HepG2 (cell line): ENCODE results near the gene FGA. TPM values are rescaled to one million over a fixed set of nuclear protein-coding genes. Genes with fewer than 3 reads are reported as not detected.
A peak's percentile ranks its signal among the peaks of the same experiment; 100 is the strongest.

Source experiments
- CEBPZ ChIP-seq: IDR thresholded peaks from 2 replicates; pipeline ENCODE4 v1.6.1; 2012; ENCODE audit warnings: low read length, improper control_type of control experiment
- DDIT3 ChIP-seq: sonication (generic); formaldehyde crosslinking; IDR thresholded peaks from 2 replicates; pipeline ENCODE4 v1.4.0; 2020; ENCODE audit warnings: mild to moderate bottlenecking, missing genetic modification reagents
- FOXP1 ChIP-seq, 2 experiments: fragments of 450-650 bp in 1 of 2; IDR thresholded peaks; 2 replicates each; pipeline ENCODE4 v1.6.1; 2017 to 2018; ENCODE audit warnings: antibody characterized with exemption in 1 of 2
- HINFP ChIP-seq: sonication (generic); formaldehyde crosslinking; IDR thresholded peaks from 2 replicates; pipeline ENCODE4 v1.4.0; 2020; ENCODE audit warnings: low read depth, mild to moderate bottlenecking, missing genetic modification reagents
- NFIC ChIP-seq: IDR thresholded peaks from 2 replicates; pipeline ENCODE4 v1.6.1; 2012; ENCODE audit warnings: mild to moderate bottlenecking, low read length, inconsistent platforms
- POLR2A ChIP-seq, 2 experiments: IDR thresholded peaks; 2 replicates each; pipeline ENCODE4 v1.6.1; 2011; ENCODE audit warnings: low read depth in 2 of 2, low read length in 2 of 2, mild to moderate bottlenecking in 1 of 2, moderate library complexity in 1 of 2; ENCODE audit not compliant: insufficient read depth in 1 of 2
- REL ChIP-seq: sonication (generic); formaldehyde crosslinking; conservative IDR thresholded peaks from 2 replicates; pipeline ENCODE4 v1.8.0; 2022; ENCODE audit warnings: mild to moderate bottlenecking, missing genetic modification reagents, moderate library complexity
- SRSF1 ChIP-seq: fragments of 200-400 bp; formaldehyde crosslinking; optimal IDR thresholded peaks from 2 replicates; pipeline ENCODE3; 2017; ENCODE audit warnings: mild to moderate bottlenecking, low read depth, low read length, moderate library complexity
- TCF7L2 ChIP-seq: IDR thresholded peaks from 2 replicates; pipeline ENCODE4 v1.6.1; 2011; ENCODE audit warnings: mild to moderate bottlenecking, low read depth, low read length, moderate library complexity
- TSC22D2 ChIP-seq: sonication (generic); formaldehyde crosslinking; IDR thresholded peaks from 2 replicates; pipeline ENCODE4 v1.5.1; 2020; ENCODE audit warnings: missing genetic modification reagents, mild to moderate bottlenecking, borderline replicate concordance
- ZBTB26 ChIP-seq: IDR thresholded peaks from 2 replicates; pipeline ENCODE4 v1.6.1; 2016; ENCODE audit warnings: missing compliant biosample characterization, missing genetic modification reagents, borderline replicate concordance
- ZBTB3 ChIP-seq: sonication (generic); formaldehyde crosslinking; IDR thresholded peaks from 2 replicates; pipeline ENCODE4 v1.4.0; 2020; ENCODE audit warnings: low read depth, mild to moderate bottlenecking, moderate library complexity, missing genetic modification reagents, borderline replicate concordance
- ZMYM4 ChIP-seq: sonication (generic); formaldehyde crosslinking; IDR thresholded peaks from 2 replicates; pipeline ENCODE4 v1.8.1; 2023; ENCODE audit warnings: mild to moderate bottlenecking, missing genetic modification reagents
- ZNF275 ChIP-seq: sonication (generic); formaldehyde crosslinking; IDR thresholded peaks from 2 replicates; pipeline ENCODE4 v1.8.0; 2022; ENCODE audit warnings: missing genetic modification reagents, mild to moderate bottlenecking, inconsistent platforms, borderline replicate concordance
- ZNF331 ChIP-seq: sonication (generic); formaldehyde crosslinking; IDR thresholded peaks from 2 replicates; pipeline ENCODE4 v1.4.0; 2020; ENCODE audit warnings: missing genetic modification reagents
- ZNF546 ChIP-seq: sonication (generic); formaldehyde crosslinking; conservative IDR thresholded peaks from 2 replicates; pipeline ENCODE4 v1.8.1; 2023; ENCODE audit warnings: mild to moderate bottlenecking, missing genetic modification reagents
- ZNF564 ChIP-seq: sonication (generic); formaldehyde crosslinking; IDR thresholded peaks from 2 replicates; pipeline ENCODE4 v1.8.1; 2023; ENCODE audit warnings: mild to moderate bottlenecking, missing genetic modification reagents
- ZNF569 ChIP-seq: sonication (generic); formaldehyde crosslinking; IDR thresholded peaks from 2 replicates; pipeline ENCODE4 v1.5.0; 2020; ENCODE audit warnings: mild to moderate bottlenecking, missing genetic modification reagents, moderate library complexity, borderline replicate concordance
- ZNF775 ChIP-seq: sonication (generic); formaldehyde crosslinking; IDR thresholded peaks from 2 replicates; pipeline ENCODE4 v1.4.0; 2020; ENCODE audit warnings: missing genetic modification reagents, mild to moderate bottlenecking, moderate library complexity, borderline replicate concordance
- ZNF781 ChIP-seq: sonication (generic); formaldehyde crosslinking; IDR thresholded peaks from 2 replicates; pipeline ENCODE4 v1.5.1; 2020; ENCODE audit warnings: borderline replicate concordance, mild to moderate bottlenecking, missing genetic modification reagents; ENCODE audit errors: not compliant biosample characterization
- ZNF841 ChIP-seq: sonication (generic); formaldehyde crosslinking; IDR thresholded peaks from 2 replicates; pipeline ENCODE4 v1.8.1; 2023; ENCODE audit warnings: missing genetic modification reagents, borderline replicate concordance
- ZSCAN21 ChIP-seq: sonication (generic); formaldehyde crosslinking; IDR thresholded peaks from 2 replicates; pipeline ENCODE4 v1.8.0; 2022; ENCODE audit warnings: mild to moderate bottlenecking, missing genetic modification reagents, moderate library complexity, borderline replicate concordance
- polyA plus RNA-seq, 8 experiments: library from polyadenylated mRNA; depleted of rRNA in 3 of 8; stranded (reverse) in 7 of 8; unstranded in 1 of 8; fragments of >200 nt; fragmentation: Illumina TruSeq in 4 of 8; extraction: Trizol in 4 of 8; gene quantifications; 2 replicates each; pipeline versions ENCODE4 v1.2.1 to v1.2.3, GENCODE V29; 2011 to 2016; ENCODE audit warnings: low read depth in 4 of 8, missing spikeins in 1 of 8, mixed read lengths in 1 of 8; ENCODE audit not compliant: insufficient read depth in 1 of 8
- total RNA-seq, 5 experiments: library from RNA; depleted of rRNA; stranded (reverse); fragments of >200 nt; fragmentation: Illumina TruSeq; extraction: Trizol; gene quantifications; 2 replicates each; pipeline ENCODE4 v1.2.3, GENCODE V29; 2016; ENCODE audit warnings: low read depth in 1 of 5

Gene FGA
- total and polyA plus RNA-seq, 2 of the 13 experiments (the other 11 are each of a cell fraction or from before 2014, with no cell fraction given): 640 to 1,523 TPM

GRCh38 chr4:154584259-154584658, 6.3 kb downstream of the FGA start (continued):
- TF ChIP-seq FOXP1 (IDR thresholded peaks at IDR 0.05) (no peak), FOXP1 (CRISPR knock-in tag; IDR thresholded peaks at IDR 0.05) (no peak), HINFP (CRISPR knock-in tag) (0 out of 2 replicates have a peak, but pooled peaks have one; percentile 42), ZNF841 (CRISPR knock-in tag) (0 out of 2 replicates have a peak, but pooled peaks have one; percentile 32), ZNF775 (CRISPR knock-in tag) (0 out of 2 replicates have a peak, but pooled peaks have one; percentile 22), CEBPZ (no peak), TCF7L2 (no peak), ZNF569 (CRISPR knock-in tag) (no peak), NFIC (no peak), ZSCAN21 (CRISPR knock-in tag) (0 out of 2 replicates have a peak, but pooled peaks have one; percentile 32), ZNF331 (CRISPR knock-in tag) (no peak), ZNF781 (CRISPR knock-in tag) (peak; percentile 30), DDIT3 (CRISPR knock-in tag) (no peak), ZMYM4 (CRISPR knock-in tag) (peak; percentile 37; the same call in 1 of the 2 replicates), ZNF275 (CRISPR knock-in tag) (no peak), TSC22D2 (CRISPR knock-in tag) (peak; percentile 73; the same call in 1 of the 2 replicates), POLR2A (IDR thresholded peaks at IDR 0.05; ENCODE audit: insufficient read depth in 1 of 2, low read depth in 2 of 2, low read length in 2 of 2) (peak; percentile 37 to 72; a peak in 2 of 4 replicates), ZBTB26 (CRISPR knock-in tag) (no peak), REL (CRISPR knock-in tag) (no peak), ZNF564 (CRISPR knock-in tag) (no peak), ZBTB3 (no peak), ZNF546 (CRISPR knock-in tag) (no peak), SRSF1 (no peak)
